GM21515 (cell line): ENCODE measurements around the gene FUBP1.
"Not testable (repeated sequence)": the region's sequence is repeated elsewhere in the genome, so short reads cannot be mapped to it uniquely, and the experiment has no call there.

Source experiments
- ATAC-seq: cut with Tn5 transposase; IDR thresholded peaks from one replicate; pipeline ENCODE4 v1.9.1; 2021; ENCODE audit not compliant: unreplicated experiment

FUBP1 gene

DNA sequence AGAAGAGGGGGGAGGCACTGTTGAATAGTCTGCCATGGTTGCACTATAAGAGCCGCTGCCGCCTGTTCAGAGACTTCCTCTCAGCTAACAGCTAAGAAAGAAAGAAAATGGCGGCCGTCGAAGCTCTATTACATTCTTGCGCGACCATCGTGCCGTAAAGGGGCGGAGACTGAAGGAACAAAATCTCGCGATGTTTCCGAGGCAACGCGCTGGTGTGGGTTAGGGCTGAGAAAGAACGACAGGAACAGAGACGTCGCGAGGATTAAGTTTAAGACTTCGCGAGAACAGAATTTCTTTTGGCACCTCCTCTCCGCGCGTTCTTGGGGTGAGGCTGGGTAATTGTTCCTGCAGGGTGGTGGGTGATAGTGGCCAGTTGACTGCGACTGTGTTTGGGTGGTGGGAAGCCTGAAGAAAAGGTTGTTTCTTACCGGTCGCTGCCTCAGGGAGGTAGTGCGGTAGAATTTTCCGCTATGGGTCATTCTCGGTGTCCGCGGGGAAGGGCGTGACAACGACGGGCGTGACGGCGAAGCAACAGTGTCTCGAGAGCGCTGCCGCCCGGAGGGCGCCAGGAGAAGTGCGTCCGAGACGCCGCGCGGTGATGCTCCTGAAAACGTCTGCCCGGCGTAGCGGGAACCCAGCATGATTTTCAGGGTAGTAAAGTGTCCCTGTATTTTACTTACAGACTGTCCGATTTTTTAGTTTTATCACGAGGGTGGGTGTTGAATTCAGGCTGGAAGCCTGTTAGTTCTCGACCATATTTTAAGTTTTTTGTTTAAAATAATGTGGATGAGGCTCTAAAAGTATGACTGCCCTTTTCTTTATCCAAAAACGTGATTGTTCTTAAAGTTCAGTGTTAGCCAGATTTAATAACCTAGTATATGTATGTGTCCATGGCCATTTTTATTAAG is at the start of gene FUBP1:
Gene FUBP1 (minus strand): TSS at position 104 of the 908 bp plus-strand sequence. CDS start 68 bp downstream, at position 36.
- ATAC-seq: peak; percentile 76

DNA sequence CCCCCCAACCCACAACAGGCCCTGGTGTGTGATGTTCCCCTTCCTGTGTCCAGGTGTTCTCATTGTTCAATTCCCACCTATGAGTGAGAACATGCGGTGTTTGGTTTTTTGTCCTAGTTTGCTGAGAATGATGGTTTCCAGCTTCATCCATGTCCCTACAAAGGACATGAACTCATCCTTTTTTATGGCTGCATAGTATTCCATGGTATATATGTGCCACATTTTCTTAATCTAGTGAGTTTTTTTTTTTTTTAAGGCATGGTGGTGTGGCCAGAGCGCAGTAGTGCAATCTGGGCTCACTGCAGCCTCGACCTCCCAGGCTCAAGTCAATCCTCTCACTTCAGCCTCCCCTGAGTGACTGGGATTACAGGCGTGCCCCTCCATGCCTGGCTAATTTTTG is 42.3 kb upstream of the FUBP1 start:
- ATAC-seq: not testable (repeated sequence)

- ATAC-seq: no peak
Observed at GRCh38 chr1:78019024-78019423, 40.2 kb upstream of the FUBP1 start.

DNA sequence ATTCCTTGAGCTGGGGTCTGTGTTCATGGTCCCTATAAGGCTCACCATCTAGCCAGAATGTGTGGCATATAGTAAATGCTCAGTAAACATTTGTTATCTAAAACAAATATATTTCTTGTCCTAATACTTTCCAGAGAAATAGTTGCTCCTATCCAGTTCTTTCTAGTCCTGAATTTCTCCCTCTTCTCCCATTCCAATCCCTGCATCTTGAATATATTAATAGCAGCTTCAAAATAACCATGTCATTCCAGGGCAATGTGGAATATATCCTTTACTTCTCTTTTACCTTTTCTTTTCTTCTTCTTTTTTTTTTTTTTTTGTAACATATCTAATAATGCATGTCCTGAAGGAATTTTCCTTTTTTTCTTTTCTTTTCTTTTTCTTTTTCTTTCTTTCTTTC is 36.3 kb upstream of the FUBP1 start:
- ATAC-seq: no peak

- ATAC-seq: no peak
Observed at GRCh38 chr1:78011050-78011449, 32.2 kb upstream of the FUBP1 start.

DNA sequence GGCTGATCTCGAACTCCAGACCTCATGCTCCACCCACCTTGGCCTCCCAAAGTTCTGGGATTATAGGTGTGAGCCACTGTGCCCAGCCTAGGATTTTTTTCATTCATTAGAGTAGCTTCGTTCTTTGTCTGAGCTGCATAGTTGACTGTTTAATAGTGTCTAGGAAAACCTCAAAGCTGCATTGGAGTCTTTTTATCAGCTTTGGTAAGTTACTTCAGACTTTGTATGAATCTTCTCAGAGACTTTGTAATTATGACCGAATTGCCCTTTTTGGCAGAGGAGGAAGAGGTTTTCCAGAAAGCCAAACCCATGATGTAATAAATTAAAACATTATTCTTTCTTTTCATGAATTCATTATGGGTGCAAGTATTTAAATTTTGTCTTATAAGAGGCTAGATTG is 31.0 kb upstream of the FUBP1 start:
- ATAC-seq: no peak

DNA sequence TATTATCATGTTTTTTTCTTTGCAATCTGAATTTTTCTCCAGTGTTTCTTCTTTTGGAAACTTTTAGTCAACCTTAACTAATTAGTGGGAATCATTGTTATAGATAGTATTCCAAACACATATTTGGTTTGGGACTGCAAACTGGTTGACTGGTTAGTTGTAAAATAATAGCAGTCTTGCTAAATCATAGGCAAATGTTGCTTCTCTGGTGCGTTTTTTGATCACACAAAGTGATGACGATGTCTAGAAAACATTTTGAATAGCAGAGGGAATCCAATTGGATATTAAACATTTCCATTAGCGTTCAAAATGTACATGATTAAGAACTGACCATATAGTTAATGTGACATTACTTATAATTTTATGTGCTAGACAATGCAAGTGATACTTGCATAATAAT is 30.4 kb upstream of the FUBP1 start:
- no peak for ATAC-seq

DNA sequence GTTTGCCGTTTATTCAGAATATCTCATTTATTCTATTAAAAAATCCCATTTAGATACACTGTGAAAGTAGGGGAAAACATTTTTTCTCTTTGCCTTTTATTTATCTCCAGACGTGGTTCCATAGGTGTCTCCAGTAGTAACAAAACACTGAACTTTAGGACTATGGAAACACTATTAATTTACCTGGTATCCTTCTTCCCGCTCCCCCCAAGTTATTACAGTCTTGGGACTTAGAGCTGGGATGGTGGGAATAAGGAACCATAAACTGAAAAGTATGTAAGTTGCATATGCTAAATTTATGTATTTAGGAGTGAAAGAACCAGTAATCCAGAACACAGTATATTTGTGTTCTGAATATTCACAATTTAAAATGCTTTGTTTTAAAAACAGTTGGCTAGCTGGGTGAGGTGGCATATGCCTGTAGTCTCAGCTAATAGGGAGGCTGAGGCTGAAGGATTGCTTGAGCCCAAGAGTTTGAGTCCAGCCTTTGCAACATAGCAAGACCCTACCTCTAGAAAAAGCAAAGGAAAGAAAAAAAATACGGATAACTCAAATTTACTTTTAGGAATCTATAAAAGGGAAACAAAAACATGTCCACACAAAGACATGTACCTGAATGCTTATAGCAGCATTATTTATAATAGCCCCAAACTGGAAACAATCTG is 28.9 kb upstream of the FUBP1 start:
- ATAC-seq: no peak

DNA sequence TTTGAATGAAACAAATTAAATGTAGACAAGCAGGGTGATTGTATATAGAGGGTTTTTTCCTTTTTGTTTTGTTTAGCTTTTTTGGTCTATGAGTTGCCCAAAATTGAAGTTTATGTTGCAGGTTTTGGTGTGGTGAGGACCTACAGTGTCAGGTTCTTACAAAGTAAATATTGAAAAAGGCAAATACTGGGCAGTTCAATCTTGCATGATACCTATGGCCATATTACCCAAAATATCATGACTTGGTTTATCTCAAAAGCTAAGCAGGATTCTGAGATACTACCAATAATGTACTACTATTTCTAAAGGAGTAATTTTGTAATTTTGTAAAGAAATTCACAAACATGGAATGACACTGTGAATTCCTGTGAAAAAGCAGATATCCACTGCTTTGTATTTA is 27.6 kb upstream of the FUBP1 start:
- ATAC-seq: no peak

DNA sequence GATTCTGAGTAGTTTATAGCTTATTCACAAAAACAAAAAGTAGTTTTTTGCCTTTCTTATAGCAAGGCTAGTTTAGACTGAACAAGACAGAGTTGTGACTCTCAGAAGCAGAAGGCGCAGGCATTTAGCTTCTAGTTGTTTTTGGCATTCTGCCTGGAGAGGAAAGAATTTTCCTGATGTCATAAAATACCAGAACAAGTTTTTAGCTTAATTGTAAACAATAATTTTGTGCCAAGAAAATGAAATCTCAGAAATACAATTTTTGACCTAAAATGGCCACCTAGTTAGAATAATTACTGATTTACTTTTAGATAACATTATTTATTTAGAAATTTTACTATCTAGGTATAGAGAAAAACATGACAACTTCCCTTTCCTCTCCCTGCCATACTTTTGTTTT is 26.9 kb upstream of the FUBP1 start:
- no peak for ATAC-seq

DNA sequence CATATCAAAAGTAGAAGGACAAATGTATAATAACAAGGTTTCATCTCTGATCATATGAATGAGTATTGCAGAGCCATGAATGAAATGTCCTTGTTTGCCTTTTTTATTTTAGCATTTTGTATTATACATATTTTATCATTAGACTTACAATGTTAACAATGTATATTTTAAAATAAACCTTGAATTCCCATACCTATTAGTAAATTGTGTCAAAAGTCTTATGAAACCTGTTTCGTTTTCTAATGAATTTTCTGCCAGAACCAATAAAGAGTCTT is 26.5 kb upstream of the FUBP1 start:
- ATAC-seq: no peak

DNA sequence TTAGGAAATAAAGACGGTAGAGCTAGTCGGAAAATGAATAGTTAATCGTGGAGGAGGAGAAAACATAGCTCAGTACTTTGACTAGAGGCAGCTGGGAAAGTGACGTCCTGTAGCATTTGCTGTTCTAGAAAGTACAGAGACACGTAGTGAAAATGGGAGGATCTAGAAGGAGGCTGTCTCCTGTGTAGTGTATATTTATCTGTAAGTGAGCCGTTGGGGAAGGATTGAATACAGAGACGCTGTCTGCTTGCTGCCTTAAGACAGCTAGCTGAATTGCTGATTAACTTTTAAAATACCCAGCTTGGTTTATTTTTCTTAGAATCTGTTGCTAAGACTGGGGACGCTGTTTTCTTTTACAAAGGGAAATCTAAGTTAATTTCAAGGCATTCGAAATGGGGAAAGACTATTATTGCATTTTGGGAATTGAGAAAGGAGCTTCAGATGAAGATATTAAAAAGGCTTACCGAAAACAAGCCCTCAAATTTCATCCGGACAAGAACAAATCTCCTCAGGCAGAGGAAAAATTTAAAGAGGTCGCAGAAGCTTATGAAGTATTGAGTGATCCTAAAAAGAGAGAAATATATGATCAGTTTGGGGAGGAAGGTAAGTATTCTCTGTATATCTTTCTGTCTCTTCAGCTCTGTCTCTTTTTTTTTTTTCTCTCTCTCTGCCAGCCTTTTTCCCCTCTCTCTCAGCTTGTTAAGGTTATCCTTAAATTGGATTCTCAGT is 26.0 kb upstream of the FUBP1 start, which contains the start of gene DNAJB4:
Gene DNAJB4 (plus strand): TSS at position 221 of the 729 bp plus-strand sequence. CDS start 172 bp downstream, at position 393.
- ATAC-seq: peak; percentile 98

DNA sequence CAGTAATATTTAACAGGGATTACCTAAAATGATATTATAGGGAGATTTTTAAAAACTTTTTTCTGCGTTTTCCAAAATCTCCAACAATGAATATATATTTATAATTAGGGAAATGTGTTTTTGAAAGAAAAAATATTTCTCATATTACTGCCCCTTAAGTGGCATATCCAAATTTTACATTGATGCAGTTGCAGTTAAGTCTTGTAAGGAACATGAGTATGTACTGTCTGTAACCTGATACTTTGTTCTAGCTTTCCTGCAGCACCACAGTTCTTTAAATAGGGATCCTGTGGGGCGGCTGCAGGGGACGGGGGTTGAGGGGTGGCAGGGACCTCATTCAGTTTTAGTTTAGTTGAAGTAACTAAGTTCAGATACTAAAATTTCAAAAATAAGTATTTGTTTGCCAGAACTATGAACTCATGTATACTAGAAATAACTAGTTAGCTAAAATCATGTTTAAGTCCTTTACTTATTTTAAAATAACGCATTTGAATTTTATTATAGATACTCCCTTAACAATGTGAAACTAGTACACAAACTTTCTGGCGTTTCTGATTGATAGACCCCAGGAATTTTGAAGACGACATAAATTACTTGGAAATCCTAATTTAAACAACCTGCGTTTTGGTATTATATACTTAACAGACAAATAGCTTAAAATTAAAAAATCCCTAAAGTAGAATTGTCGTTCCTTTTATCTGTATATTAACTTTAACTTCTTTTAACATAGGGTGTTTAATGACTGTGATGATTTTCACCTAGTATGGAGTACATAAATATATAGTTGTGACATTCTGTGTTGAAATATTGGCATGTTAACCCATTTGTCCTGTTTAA is 25.2 kb upstream of the FUBP1 start:
- ATAC-seq: peak; percentile 51

- ATAC-seq: no peak
Observed at GRCh38 chr1:78003070-78003746, 24.3 kb upstream of the FUBP1 start.

DNA sequence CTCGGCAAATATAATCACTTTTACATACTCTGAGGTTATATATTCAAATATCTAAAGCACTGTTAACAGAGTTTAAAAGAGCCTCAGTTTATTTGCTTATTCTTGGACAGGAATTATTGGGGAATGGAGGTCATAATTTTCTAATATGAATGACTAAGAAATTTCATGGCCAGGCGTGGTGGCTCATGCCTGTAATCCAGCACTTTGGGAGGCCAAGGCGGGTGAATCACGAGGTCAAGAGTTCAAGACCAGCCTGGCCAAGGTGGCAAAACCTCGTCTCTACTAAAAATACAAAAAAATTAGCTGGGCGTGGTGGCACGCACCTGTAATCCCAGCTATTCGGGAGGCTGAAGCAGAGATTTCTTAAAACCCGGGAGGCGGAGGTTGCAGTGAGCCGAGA is 21.7 kb upstream of the FUBP1 start:
- not testable (repeated sequence) for ATAC-seq

DNA sequence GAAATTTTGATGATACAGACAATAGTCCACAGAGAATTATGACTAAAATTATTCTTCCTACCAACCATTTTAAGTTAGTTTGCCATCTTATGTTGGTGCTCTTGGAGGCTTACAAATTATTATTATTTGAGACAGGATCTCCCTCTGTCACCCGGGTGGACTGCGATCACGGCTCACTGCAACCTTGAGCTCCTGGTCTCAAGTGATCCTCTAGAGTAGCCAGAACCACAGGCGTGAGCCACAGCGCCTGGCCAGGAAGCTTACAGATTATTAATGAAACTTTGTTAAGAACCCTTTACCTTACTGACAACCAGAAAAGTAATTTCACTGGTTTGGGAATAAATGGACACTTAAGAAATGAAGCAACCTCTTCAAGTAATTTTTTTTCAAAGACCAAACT is 17.9 kb upstream of the FUBP1 start:
- no peak for ATAC-seq

GRCh38 chr1:77994117-77994705 is 15.3 kb upstream of the FUBP1 start:
- ATAC-seq: no peak

DNA sequence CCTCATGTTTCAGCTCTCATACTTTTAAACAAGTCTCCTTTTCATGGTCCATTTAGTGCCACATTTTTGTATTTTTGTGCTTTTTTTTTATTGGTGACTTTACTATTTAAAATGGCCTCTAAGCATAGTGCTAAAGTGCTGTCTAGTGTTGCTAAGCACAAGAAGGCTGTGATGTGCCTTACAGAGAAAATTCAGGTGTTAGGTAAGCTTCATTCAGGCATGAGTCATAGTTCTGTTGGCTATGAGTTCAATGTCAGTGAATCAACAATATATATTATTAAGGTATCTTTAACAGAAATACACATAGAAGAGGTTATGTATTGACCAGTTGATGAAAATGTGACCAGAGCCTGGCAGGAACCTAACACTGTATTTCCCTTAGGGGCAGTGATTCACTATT is 12.8 kb upstream of the FUBP1 start:
- no peak for ATAC-seq

- no peak for ATAC-seq
Observed at GRCh38 chr1:77990629-77991204, 11.8 kb upstream of the FUBP1 start.

DNA sequence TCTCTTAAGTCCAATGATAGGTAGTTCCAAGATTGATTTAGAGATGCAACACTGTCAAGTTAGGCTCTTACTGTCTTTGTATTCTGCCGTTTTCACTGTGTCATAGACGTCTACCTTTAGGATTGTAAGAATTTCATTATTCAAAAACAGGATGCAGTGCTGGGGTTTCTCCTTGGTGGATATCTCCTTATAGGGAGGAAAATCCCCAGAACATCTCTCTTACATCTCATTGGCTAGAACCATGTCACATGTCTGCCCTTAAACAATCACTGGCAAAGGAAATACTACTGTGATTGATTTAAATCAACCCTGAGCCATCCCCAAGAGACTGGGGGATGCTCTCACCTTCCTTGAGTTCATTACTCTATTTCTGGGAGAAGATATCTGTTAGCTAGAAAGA is 10.9 kb upstream of the FUBP1 start:
- ATAC-seq: no peak
